ENCODE results near the gene URI1.
"Not testable (repeated sequence)": the region's sequence is repeated elsewhere in the genome, so short reads cannot be mapped to it uniquely, and the experiment has no call there.

The URI1 gene

GRCh38 chr19:29946645-29947044 is 4.6 kb downstream of the URI1 start:
- H3K9me3 ChIP-seq (ENCODE audit: severe bottlenecking) = no peaks in the 10 kb centered on the region
- peaks cover 7% of the 10 kb centered on the region for H3K36me3 ChIP-seq
- no peaks in the 10 kb centered on the region for H3K27me3 ChIP-seq (ENCODE audit: insufficient read depth, low read depth, severe bottlenecking)
- no peak overlapping the region for H3K4me3 ChIP-seq (ENCODE audit: low read depth, low read length)
- no peak for DNase-seq
- TF ChIP-seq, protein P1, sequence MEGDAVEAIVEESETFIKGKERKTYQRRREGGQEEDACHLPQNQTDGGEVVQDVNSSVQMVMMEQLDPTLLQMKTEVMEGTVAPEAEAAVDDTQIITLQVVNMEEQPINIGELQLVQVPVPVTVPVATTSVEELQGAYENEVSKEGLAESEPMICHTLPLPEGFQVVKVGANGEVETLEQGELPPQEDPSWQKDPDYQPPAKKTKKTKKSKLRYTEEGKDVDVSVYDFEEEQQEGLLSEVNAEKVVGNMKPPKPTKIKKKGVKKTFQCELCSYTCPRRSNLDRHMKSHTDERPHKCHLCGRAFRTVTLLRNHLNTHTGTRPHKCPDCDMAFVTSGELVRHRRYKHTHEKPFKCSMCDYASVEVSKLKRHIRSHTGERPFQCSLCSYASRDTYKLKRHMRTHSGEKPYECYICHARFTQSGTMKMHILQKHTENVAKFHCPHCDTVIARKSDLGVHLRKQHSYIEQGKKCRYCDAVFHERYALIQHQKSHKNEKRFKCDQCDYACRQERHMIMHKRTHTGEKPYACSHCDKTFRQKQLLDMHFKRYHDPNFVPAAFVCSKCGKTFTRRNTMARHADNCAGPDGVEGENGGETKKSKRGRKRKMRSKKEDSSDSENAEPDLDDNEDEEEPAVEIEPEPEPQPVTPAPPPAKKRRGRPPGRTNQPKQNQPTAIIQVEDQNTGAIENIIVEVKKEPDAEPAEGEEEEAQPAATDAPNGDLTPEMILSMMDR (IDR thresholded peaks at IDR 0.05; ENCODE audit: low read depth, low read length) = no peak
- H3K27ac ChIP-seq = no peak overlapping the region

- TF ChIP-seq, protein P1 (IDR thresholded peaks at IDR 0.05; ENCODE audit: low read depth, low read length) = no peak
- Histone ChIP-seq H3K27me3 (ENCODE audit: insufficient read depth, low read depth, severe bottlenecking) (no peaks in the 10 kb centered on the region), H3K4me3 (ENCODE audit: low read depth, low read length) (no peak overlapping the region), H3K9me3 (ENCODE audit: severe bottlenecking) (no peaks in the 10 kb centered on the region), H3K36me3 (peaks cover 7% of the 10 kb centered on the region), H3K27ac (no peak overlapping the region)
- DNase-seq = no peak
These were observed 5.8 kb downstream of the URI1 start for GRCh38 chr19:29947871-29948270.

- not testable (repeated sequence) for H3K36me3 ChIP-seq; H3K27ac ChIP-seq; DNase-seq; H3K9me3 ChIP-seq (ENCODE audit: severe bottlenecking); H3K27me3 ChIP-seq (ENCODE audit: insufficient read depth, low read depth, severe bottlenecking); H3K4me3 ChIP-seq (ENCODE audit: low read depth, low read length)
These were observed 6.9 kb downstream of the URI1 start for GRCh38 chr19:29948759-29949470.

DNA sequence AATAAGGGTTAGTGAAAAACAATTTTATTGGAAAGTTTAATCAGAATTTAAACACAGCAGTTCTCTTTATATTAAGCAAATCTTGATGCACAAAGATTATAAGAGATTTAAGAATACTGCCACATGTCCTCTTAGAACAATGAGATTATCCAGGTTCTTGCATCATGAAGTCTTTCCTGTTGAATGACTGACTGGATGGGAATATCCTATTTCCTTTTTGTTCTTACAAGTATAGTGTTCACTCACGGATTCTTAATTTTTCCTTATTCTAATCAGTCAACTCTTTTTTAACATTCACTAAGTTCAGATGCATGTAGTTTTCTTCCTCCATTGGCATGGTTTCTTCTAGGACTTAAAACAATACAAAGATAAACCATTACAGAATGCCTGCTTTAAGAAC is 10.1 kb downstream of the URI1 start:
- no peak for DNase-seq
- TF ChIP-seq, protein P1 (IDR thresholded peaks at IDR 0.05; ENCODE audit: low read depth, low read length) = no peak
- Histone ChIP-seq H3K27me3 (ENCODE audit: insufficient read depth, low read depth, severe bottlenecking) (no peaks in the 10 kb centered on the region), H3K9me3 (ENCODE audit: severe bottlenecking) (no peaks in the 10 kb centered on the region), H3K27ac (peak overlapping the region; percentile 32), H3K4me3 (ENCODE audit: low read depth, low read length) (no peak overlapping the region), H3K36me3 (peaks cover 7% of the 10 kb centered on the region)

DNA sequence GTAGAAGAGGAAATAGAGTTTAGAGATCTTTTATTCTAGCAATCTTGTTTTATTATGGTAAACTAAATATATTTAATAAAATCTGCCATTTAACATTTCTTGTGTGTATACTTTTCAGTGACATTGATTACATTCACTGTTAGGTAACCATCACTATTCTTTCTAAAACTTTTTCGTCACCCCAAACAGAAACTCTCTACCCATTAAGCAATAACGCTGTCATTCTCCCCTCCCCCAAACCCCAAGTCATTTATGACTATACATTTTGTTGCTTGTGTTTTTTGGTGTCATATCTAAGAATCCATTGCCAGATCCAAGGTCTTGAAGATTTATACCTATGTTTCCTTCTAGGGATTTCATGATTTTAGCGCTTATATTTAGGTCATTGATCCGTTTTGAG is 10.6 kb downstream of the URI1 start:
- Histone ChIP-seq H3K27ac (peak overlapping the region; percentile 32), H3K9me3 (ENCODE audit: severe bottlenecking) (no peaks in the 10 kb centered on the region), H3K36me3 (peaks cover 7% of the 10 kb centered on the region), H3K4me3 (ENCODE audit: low read depth, low read length) (no peak overlapping the region), H3K27me3 (ENCODE audit: insufficient read depth, low read depth, severe bottlenecking) (no peaks in the 10 kb centered on the region)
- no peak for DNase-seq
- TF ChIP-seq, protein P1 (IDR thresholded peaks at IDR 0.05; ENCODE audit: low read depth, low read length) = no peak

GRCh38 chr19:29953352-29954247 is 11.6 kb downstream of the URI1 start:
- H3K27me3 ChIP-seq (ENCODE audit: insufficient read depth, low read depth, severe bottlenecking) = no peaks in the 10 kb centered on the region
- TF ChIP-seq, protein P1 (IDR thresholded peaks at IDR 0.05; ENCODE audit: low read depth, low read length) = no peak
- H3K9me3 ChIP-seq (ENCODE audit: severe bottlenecking) = no peaks in the 10 kb centered on the region
- DNase-seq = no peak
- peaks cover 7% of the 10 kb centered on the region for H3K36me3 ChIP-seq
- H3K27ac ChIP-seq = no peak overlapping the region
- no peak overlapping the region for H3K4me3 ChIP-seq (ENCODE audit: low read depth, low read length)

Measured in WERI-Rb-1 (cell line).